Gastroesophageal sphincter (tissue), 4 donors: ENCODE data around the gene EGR2. TPM values are rescaled to one million over a fixed set of nuclear protein-coding genes. Genes with fewer than 3 reads are reported as not detected.

ENCODE experiments used
- ATAC-seq: fragments of 150-250 bp; one replicate; pipeline ENCODE4 v1.9.1; 2016; ENCODE audit warnings: mild to moderate bottlenecking, moderate library complexity
- H3K27ac ChIP-seq, 4 donors: fragments of 200-600 bp; sonication (generic) in 3 of 4; 1 replicate in 3 of 4; 2 replicates in 1 of 4; pipeline ENCODE4 v1.5.1; 2016 to 2019
- H3K27me3 ChIP-seq: fragments of 200-600 bp; sonication (generic); one replicate; pipeline ENCODE4 v1.5.1; 2019
- H3K36me3 ChIP-seq, 2 donors: fragments of 200-600 bp; sonication (generic); one replicate each; pipeline ENCODE4 v1.5.1; 2019; ENCODE audit warnings: control low read depth in 1 of 2
- H3K4me1 ChIP-seq, 3 donors: fragments of 200-600 bp; sonication (generic); 1 replicate in 2 of 3; 2 replicates in 1 of 3; pipeline ENCODE4 v1.5.1; 2016 to 2019; ENCODE audit warnings: control low read depth in 2 of 3
- H3K4me3 ChIP-seq, 2 donors: fragments of 200-600 bp; sonication (generic); one replicate each; pipeline ENCODE4 v1.5.1; 2019; ENCODE audit warnings: mild to moderate bottlenecking in 1 of 2, moderate library complexity in 1 of 2
- H3K9me3 ChIP-seq, 3 donors: fragments of 200-600 bp; sonication (generic); one replicate each; pipeline ENCODE4 v1.5.1; 2017 to 2019; ENCODE audit warnings: control low read depth in 2 of 3
- CTCF ChIP-seq, 4 experiments: fragments of 200-600 bp in 2 of 4; fragments of 450-650 bp in 2 of 4; sonication (generic) in 1 of 4; IDR thresholded peaks; one replicate each; pipeline ENCODE4 v1.5.1; 2017 to 2019; ENCODE audit warnings: antibody characterized with exemption in 4 of 4, mild to moderate bottlenecking in 2 of 4, moderate library complexity in 2 of 4
- EP300 ChIP-seq: sonication (generic); formaldehyde crosslinking; IDR thresholded peaks from one replicate; pipeline ENCODE4 v1.6.1; 2017; ENCODE audit warnings: antibody characterized with exemption, mild to moderate bottlenecking
- POLR2A ChIP-seq, 2 donors: fragments of 450-650 bp; IDR thresholded peaks; one replicate each; pipeline ENCODE4 v1.6.1; 2017; ENCODE audit warnings: antibody characterized with exemption in 2 of 2, mild to moderate bottlenecking in 2 of 2, moderate library complexity in 1 of 2
- POLR2AphosphoS5 ChIP-seq: sonication (generic); formaldehyde crosslinking; IDR thresholded peaks from one replicate; pipeline ENCODE4 v1.6.1; 2017; ENCODE audit warnings: antibody characterized with exemption
- WGBS, 2 donors: methylation state at CpG; one replicate each; pipeline ENCODE4 v1.1.5; 2018; ENCODE audit warnings: low coverage in 1 of 2; 5-methylcytosine and 5-hydroxymethylcytosine counted together
- total RNA-seq, 4 donors: library from RNA; depleted of rRNA; stranded (reverse); fragments of >200 nt; gene quantifications; one replicate each; pipeline ENCODE4 v1.1.0, GENCODE V29; 2016

Gene EGR2
- total RNA-seq, 4 donors from 2014 or later: 0.52 to 1.3 (median 1.1) TPM

- no peaks in the 10 kb centered on the region for H3K27me3 ChIP-seq
- peak overlapping the region; percentile 90 to 98 (median 98) for H3K27ac ChIP-seq
- H3K4me3 ChIP-seq: peak overlapping the region; percentile 46 to 97
- H3K9me3 ChIP-seq: no peaks in the 10 kb centered on the region
- peaks cover 0 to 52% (median 2%) of the 10 kb centered on the region in 3 donors for H3K4me1 ChIP-seq
- WGBS, 2 donors: no CpG with 5 or more reads among the region's 77 CpGs
- H3K36me3 ChIP-seq: peaks cover 0 to 7% of the 10 kb centered on the region in 2 donors
- peak; percentile 8 for ATAC-seq
- TF ChIP-seq CTCF (IDR thresholded peaks at IDR 0.05) (no peak), EP300 (no peak), POLR2AphosphoS5 (no peak), POLR2A (IDR thresholded peaks at IDR 0.05) (no peak)
Measured at GRCh38 chr10:62805231-62806099, 10.7 kb downstream of the EGR2 start.

- Histone ChIP-seq H3K4me1 (peaks cover 0 to 52% (median 2%) of the 10 kb centered on the region in 3 donors), H3K36me3 (peaks cover 0 to 7% of the 10 kb centered on the region in 2 donors), H3K27me3 (no peaks in the 10 kb centered on the region), H3K9me3 (no peaks in the 10 kb centered on the region), H3K4me3 (peak within 1 kb of the TSS; percentile 46 to 97), H3K27ac (peak within 1 kb of the TSS; percentile 90 to 98 (median 98))
- peak in 2 of 4 experiments; percentile 12 to 26 for TF ChIP-seq CTCF (IDR thresholded peaks at IDR 0.05)
- TF ChIP-seq POLR2A (IDR thresholded peaks at IDR 0.05): peak; percentile 29 to 75
- no peak for TF ChIP-seq EP300
- TF ChIP-seq POLR2AphosphoS5: peak; percentile 52
- ATAC-seq: peak; percentile 90
- WGBS, 2 donors: 0% methylated on average over 9 of the region's 87 CpGs; no CpG with 5 or more reads in 1 of the 2 donors
Measured at GRCh38 chr10:62804356-62805230, 11.6 kb downstream of the EGR2 start, which contains the start of gene ADO. ADO (plus strand) TSS chr10:62804720; CDS start chr10:62805060, 340 bp downstream.

GRCh38 chr10:62803724-62804355 is 12.3 kb downstream of the EGR2 start:
- Histone ChIP-seq H3K4me1 (peaks cover 0 to 45% (median 2%) of the 10 kb centered on the region in 3 donors), H3K27ac (peak overlapping the region; percentile 90 to 98 (median 98)), H3K4me3 (peak overlapping the region; percentile 46 to 97), H3K36me3 (peaks cover 0 to 7% of the 10 kb centered on the region in 2 donors), H3K27me3 (peaks cover 7% of the 10 kb centered on the region), H3K9me3 (no peaks in the 10 kb centered on the region)
- 25 to 64% methylated on average over 1 to 11 of the region's 11 CpGs for WGBS, 2 donors
- no peak for TF ChIP-seq POLR2A (IDR thresholded peaks at IDR 0.05)
- TF ChIP-seq POLR2AphosphoS5: no peak
- no peak for TF ChIP-seq EP300
- no peak for TF ChIP-seq CTCF (IDR thresholded peaks at IDR 0.05)
- ATAC-seq: peak; percentile 35

GRCh38 chr10:62801871-62802270 is 14.3 kb downstream of the EGR2 start:
- Histone ChIP-seq H3K4me1 (peaks cover 0 to 25% (median 2%) of the 10 kb centered on the region in 3 donors), H3K9me3 (no peaks in the 10 kb centered on the region), H3K27me3 (peaks cover 19% of the 10 kb centered on the region), H3K36me3 (no peaks in the 10 kb centered on the region), H3K4me3 (no peak overlapping the region), H3K27ac (no peak overlapping the region)
- ATAC-seq: no peak
- 78 to 80% methylated on average over 2 to 3 of the region's 3 CpGs for WGBS, 2 donors
- no peak for TF ChIP-seq POLR2A (IDR thresholded peaks at IDR 0.05)
- TF ChIP-seq CTCF (IDR thresholded peaks at IDR 0.05): no peak
- TF ChIP-seq POLR2AphosphoS5: no peak
- no peak for TF ChIP-seq EP300
